Smooth muscle cell (in vitro differentiated cells): ENCODE measurements around the gene COL12A1. TPM values are rescaled to one million over a fixed set of nuclear protein-coding genes. Genes with fewer than 3 reads are reported as not detected.

Source experiments
- DNase-seq: peaks from one replicate; lab custom pipeline; 2025; ENCODE audit not compliant: unreplicated experiment; lab: John Stamatoyannopoulos, UW
- H2AFZ ChIP-seq: fragments of 200-600 bp; sonication (generic); 2 replicates; pipeline ENCODE4 v1.6.0; 2016; ENCODE audit warnings: antibody characterized with exemption, low read depth, mild to moderate bottlenecking
- H3F3A ChIP-seq: fragments of 200-600 bp; sonication (generic); 2 replicates; pipeline ENCODE4 v1.6.0; 2017; ENCODE audit warnings: antibody characterized with exemption, low read depth
- H3K27ac ChIP-seq: fragments of 200-600 bp; sonication (generic); 2 replicates; pipeline ENCODE4 v1.5.1; 2016; ENCODE audit warnings: low read depth, mild to moderate bottlenecking
- H3K27me3 ChIP-seq: fragments of 200-600 bp; sonication (generic); 2 replicates; pipeline ENCODE4 v1.6.1; 2016; ENCODE audit warnings: low read depth, mild to moderate bottlenecking
- H3K36me3 ChIP-seq: fragments of 200-600 bp; sonication (generic); 2 replicates; pipeline ENCODE4 v1.5.1; 2016; ENCODE audit warnings: low read depth
- H3K4me1 ChIP-seq: fragments of 200-600 bp; sonication (generic); 2 replicates; pipeline ENCODE4 v1.5.1; 2016; ENCODE audit warnings: low read depth
- H3K4me2 ChIP-seq: fragments of 200-600 bp; sonication (generic); 2 replicates; pipeline ENCODE4 v1.6.0; 2016; ENCODE audit warnings: mild to moderate bottlenecking
- H3K4me3 ChIP-seq: fragments of 200-600 bp; sonication (generic); 2 replicates; pipeline ENCODE4 v1.5.1; 2016; ENCODE audit warnings: mild to moderate bottlenecking
- H3K79me2 ChIP-seq: fragments of 200-600 bp; sonication (generic); 2 replicates; pipeline ENCODE4 v1.6.0; 2016; ENCODE audit warnings: low read depth, mild to moderate bottlenecking
- H3K9ac ChIP-seq: fragments of 200-600 bp; sonication (generic); 2 replicates; pipeline ENCODE4 v1.6.0; 2016; ENCODE audit warnings: low read depth
- H3K9me3 ChIP-seq: fragments of 200-600 bp; sonication (generic); replicated peaks from 2 replicates; pipeline ENCODE4 v1.5.1; 2016; ENCODE audit warnings: low read depth
- H4K20me1 ChIP-seq: fragments of 200-600 bp; sonication (generic); 2 replicates; pipeline ENCODE4 v1.6.0; 2016; ENCODE audit warnings: low read depth
- CTCF ChIP-seq: fragments of 200-600 bp; sonication (generic); IDR thresholded peaks from 2 replicates; pipeline ENCODE4 v1.5.1; 2017; ENCODE audit warnings: borderline replicate concordance, mild to moderate bottlenecking, antibody characterized with exemption; ENCODE audit not compliant: insufficient read depth, poor library complexity, severe bottlenecking
- WGBS: methylation state at CpG from one replicate; pipeline ENCODE4 v1.1.7; 2016; ENCODE audit warnings: low lambda C conversion rate; 5-methylcytosine and 5-hydroxymethylcytosine counted together
- polyA plus RNA-seq: library from polyadenylated mRNA; unstranded; fragments of >200 nt; fragmentation: Nextera tagmentation; extraction: Ambion mirVana; gene quantifications from 2 replicates; pipeline ENCODE4 v1.2.1, GENCODE V29; 2016
- total RNA-seq: library from RNA; depleted of rRNA; stranded (reverse); fragments of >200 nt; gene quantifications from 2 replicates; pipeline ENCODE4 v1.2.3, GENCODE V29; 2014

The COL12A1 gene
- total and polyA plus RNA-seq, 2 experiments from 2014 or later = 44.2 to 154 TPM

- Histone ChIP-seq H3K4me2 (peak overlapping the region; percentile 18), H3K79me2 (no peaks in the 10 kb centered on the region), H3K27me3 (no peaks in the 10 kb centered on the region), H3K27ac (no peak overlapping the region), H3K36me3 (no peaks in the 10 kb centered on the region), H3K4me1 (no peaks in the 10 kb centered on the region), H3K4me3 (no peak overlapping the region), H4K20me1 (no peaks in the 10 kb centered on the region), H3F3A (no peaks in the 10 kb centered on the region), H3K9ac (no peak overlapping the region), H2AFZ (no peak overlapping the region), H3K9me3 (no peaks in the 10 kb centered on the region)
- TF ChIP-seq CTCF = no peak
- DNase-seq = no peak
- WGBS = 21% methylated on average over 4 of the region's 4 CpGs
Measured at GRCh38 chr6:75217193-75217592, 11.3 kb upstream of the COL12A1 start.

- Histone ChIP-seq H3K9me3 (no peaks in the 10 kb centered on the region), H3K79me2 (no peaks in the 10 kb centered on the region), H3F3A (no peaks in the 10 kb centered on the region), H4K20me1 (no peaks in the 10 kb centered on the region), H3K27me3 (no peaks in the 10 kb centered on the region), H3K4me1 (no peaks in the 10 kb centered on the region), H3K4me3 (no peak overlapping the region), H3K36me3 (no peaks in the 10 kb centered on the region), H3K27ac (no peak overlapping the region), H2AFZ (no peak overlapping the region), H3K4me2 (no peak overlapping the region), H3K9ac (no peak overlapping the region)
- no peak for TF ChIP-seq CTCF
- DNase-seq = no peak
- WGBS = 89% methylated on average over 4 of the region's 4 CpGs
Measured at GRCh38 chr6:75215291-75215690, 9.4 kb upstream of the COL12A1 start.

- no peaks in the 10 kb centered on the region for H3F3A ChIP-seq
- no peak overlapping the region for H3K27ac ChIP-seq
- no peaks in the 10 kb centered on the region for H4K20me1 ChIP-seq
- no peaks in the 10 kb centered on the region for H3K9me3 ChIP-seq
- H3K27me3 ChIP-seq = no peaks in the 10 kb centered on the region
- no peaks in the 10 kb centered on the region for H3K79me2 ChIP-seq
- no peak overlapping the region for H3K9ac ChIP-seq
- peaks cover under 1% of the 10 kb centered on the region for H3K4me1 ChIP-seq
- H2AFZ ChIP-seq = no peak overlapping the region
- no peaks in the 10 kb centered on the region for H3K36me3 ChIP-seq
- no peak for TF ChIP-seq CTCF
- H3K4me3 ChIP-seq = no peak overlapping the region
- no peak for DNase-seq
- no peak overlapping the region for H3K4me2 ChIP-seq
- 72% methylated on average over 2 of the region's 2 CpGs for WGBS
Measured at GRCh38 chr6:75213732-75214131, 7.9 kb upstream of the COL12A1 start.

GRCh38 chr6:75213112-75213511 lies 7.3 kb upstream of the COL12A1 start:
- H3K79me2 ChIP-seq = no peaks in the 10 kb centered on the region
- no peak overlapping the region for H3K27ac ChIP-seq
- H3K4me1 ChIP-seq = peaks cover 6% of the 10 kb centered on the region
- no peaks in the 10 kb centered on the region for H3F3A ChIP-seq
- H3K9me3 ChIP-seq = no peaks in the 10 kb centered on the region
- H2AFZ ChIP-seq = no peak overlapping the region
- H3K4me2 ChIP-seq = no peak overlapping the region
- no peak overlapping the region for H3K4me3 ChIP-seq
- no peak overlapping the region for H3K9ac ChIP-seq
- no peaks in the 10 kb centered on the region for H3K36me3 ChIP-seq
- WGBS = 42% methylated on average over 1 of the region's 1 CpG
- no peaks in the 10 kb centered on the region for H3K27me3 ChIP-seq
- no peak for TF ChIP-seq CTCF
- DNase-seq = no peak
- H4K20me1 ChIP-seq = no peaks in the 10 kb centered on the region
